Hindlimb muscle (tissue), 1 donor: Measurements from ENCODE around the gene TGM1. TPM values are rescaled to one million over a fixed set of nuclear protein-coding genes. Genes with fewer than 3 reads are reported as not detected.
"Not testable (repeated sequence)": the region's sequence is repeated elsewhere in the genome, so short reads cannot be mapped to it uniquely, and the experiment has no call there.

ENCODE experiments used
- DNase-seq: peaks from one replicate; pipeline ENCODE4 v3.0.0-alpha.2; 2013
- polyA plus RNA-seq: library from polyadenylated mRNA; unstranded; fragments of 120-200 nt; gene quantifications from one replicate; pipeline ENCODE4 v1.2.1, GENCODE V29; 2013; ENCODE audit not compliant: insufficient read length

Gene TGM1
- polyA plus RNA-seq, 1 donor: 2.1 TPM

DNA sequence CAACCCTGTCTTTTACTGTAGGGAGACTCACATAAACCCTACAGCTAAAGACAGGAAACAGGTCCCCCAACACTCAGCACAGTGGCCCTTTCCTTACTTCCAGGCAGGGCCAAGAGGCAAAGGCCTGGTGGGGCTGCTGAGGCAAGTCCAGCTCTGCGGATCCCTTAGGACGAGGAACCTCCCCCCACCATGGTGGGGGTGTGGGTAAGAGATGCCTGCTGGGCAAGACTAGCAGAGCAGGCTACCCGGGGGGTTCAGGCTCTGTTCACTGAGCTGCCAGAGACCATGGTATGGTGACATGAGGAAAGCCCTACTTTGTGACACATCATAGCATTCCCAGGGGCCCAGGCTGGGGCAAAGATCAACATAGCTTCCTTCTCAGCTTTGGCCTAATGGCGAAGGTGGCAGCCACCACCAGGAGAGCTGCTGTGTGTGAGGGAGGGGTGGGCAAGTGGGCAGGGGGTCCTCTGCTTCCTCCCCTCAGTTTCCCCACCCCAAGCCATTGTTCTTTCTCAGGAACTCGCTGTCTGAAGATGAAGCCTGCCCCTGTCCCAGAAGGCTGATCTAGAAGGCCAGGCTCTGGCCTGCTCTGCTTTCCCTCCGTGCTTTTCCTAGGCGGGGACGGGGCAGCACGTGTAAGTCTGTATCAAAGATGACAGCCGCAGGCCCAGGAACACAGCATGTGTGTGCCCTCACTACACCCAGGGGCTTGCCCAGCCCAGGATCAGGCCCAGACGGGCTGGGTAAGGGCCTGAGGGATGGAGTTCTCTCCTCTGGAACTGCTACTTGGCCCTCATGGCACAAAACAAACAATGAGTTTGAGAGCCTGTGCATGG is 10.5 kb downstream of the TGM1 start:
- DNase-seq: no peak

DNA sequence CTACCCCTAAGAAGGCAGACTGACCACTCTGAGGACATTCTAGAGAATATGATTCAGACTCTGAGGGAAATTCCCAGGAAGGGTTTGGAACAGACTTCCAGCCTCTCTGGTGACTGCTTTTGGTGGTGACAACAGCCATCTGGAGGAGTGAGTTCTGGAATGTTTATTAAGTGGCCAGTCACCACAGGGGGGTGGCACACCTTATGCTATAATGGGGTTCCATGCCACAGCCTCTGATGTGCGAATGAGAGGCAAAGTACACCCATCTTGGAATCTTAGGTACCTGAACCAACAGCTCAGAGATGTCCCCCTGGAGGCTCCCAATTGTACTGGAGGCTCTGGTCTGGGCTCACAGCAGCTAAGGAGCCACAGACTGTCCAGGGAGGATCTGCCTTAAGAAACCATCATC is 11.1 kb downstream of the TGM1 start:
- no peak for DNase-seq

DNA sequence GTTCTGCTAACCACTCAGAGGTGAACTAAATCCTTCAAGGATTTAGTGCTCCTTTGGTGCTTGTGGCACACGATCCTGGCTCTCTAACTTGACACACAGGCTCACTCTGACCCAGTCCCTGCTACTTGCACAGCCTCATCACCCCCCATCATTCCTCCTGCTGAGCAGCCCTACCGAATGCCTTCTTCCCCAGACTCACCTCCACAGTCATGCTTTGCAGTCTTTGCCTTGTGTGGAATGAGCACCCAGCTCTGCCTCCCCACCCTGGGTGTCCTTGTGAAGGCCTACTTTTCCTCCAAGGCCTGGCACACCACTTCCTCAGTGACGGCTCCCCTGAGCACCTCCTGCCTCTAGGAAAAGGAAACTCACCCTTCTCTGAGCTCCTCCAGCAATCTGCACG is 12.6 kb downstream of the TGM1 start:
- no peak for DNase-seq

DNA sequence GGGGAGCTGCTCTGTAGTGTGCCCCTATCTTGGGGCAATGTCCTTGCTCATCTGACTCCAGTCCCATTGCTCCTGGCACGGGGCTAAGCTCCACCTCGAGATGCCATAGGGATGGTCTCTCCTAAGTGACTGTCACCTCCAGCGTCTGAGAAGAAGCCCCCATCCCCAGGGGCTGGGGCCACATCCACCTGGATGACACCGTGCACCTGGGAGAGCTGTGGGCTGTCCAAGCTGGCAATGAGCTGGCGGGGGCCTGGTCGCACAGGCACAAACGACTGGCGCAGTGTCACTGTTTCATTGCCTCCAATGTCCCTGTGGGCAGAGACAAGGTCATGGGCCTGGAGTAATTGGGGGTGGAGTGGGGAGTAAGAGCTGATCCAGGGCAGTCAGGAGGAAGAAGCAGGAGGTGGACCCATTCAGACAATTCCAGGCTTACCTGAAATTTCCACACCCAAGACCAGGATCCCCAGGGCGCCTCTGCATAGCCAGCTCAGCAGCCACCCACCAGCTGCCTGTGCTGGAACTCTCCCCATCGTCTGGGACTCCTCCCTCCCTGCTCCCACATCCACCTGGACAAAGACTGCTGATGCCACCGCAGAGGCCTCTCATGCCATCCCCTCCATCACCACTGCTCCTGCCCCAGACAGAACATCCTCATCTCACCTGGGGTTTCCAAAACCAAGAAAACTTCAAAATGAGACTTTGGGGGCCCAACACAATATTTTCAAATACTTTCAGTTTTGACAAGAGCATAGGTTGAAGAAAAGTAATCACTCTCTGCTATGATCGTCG is 13.6 kb downstream of the TGM1 start:
- DNase-seq: no peak

DNA sequence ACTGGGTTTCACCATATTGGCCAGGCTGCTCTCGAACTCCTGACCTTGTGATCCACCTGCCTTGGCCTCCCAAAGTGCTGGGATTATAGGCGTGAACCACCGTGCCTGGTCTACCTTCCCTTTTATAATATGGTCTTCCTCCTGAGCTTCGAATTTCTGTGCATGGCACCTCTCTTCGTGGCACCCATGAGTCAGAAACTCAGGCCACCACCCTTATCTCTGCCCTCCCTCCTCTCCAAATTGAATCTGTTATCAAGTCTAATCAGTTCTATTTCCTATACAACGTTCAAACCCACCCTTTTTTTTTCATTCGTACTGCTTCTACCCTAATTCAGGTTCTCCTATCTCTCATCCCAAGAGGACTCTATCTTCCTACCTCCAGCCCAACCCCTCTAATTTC is 15.6 kb downstream of the TGM1 start:
- no peak for DNase-seq

DNA sequence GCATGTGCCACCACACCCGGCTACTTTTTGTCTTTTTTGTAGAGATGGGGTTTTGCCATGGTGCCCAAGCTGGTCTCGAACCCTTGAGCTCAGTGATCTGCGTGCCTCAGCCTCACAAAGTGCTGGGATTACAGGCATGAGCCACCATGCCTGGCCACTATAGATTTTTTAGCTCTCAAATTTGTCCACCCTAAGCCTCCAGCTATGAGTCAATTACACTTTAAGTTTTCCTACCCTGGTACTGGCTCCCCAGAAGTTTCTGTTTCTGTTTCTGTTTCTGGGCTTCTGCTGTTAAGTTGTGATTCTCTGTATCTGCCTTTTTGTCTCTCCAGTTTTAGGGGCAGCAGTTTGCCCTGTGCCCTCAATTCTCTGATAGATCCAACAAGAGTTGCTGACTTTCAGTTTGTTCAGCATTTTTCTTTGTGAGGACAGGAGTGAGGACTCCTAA is 16.2 kb downstream of the TGM1 start:
- DNase-seq: no peak

DNA sequence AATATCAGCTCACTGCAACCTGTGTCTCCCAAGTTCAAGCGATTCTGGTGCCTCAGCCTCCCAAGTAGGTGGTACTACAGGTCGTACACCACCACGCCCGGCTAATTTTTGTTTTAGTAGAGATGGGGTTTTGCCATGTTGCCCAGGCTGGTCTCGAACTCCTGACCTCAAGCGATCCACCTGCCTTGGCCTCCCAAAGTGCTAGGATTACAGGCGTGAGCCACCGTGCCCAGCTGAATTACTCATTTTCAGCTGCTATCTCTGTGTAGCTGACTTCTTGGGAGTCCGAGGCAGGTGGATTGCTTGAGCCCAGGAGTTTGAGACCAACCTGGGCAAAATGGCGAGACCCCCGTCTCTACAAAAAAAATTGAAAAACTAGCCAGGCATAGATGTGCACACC is 17.6 kb downstream of the TGM1 start:
- DNase-seq: not testable (repeated sequence)

DNA sequence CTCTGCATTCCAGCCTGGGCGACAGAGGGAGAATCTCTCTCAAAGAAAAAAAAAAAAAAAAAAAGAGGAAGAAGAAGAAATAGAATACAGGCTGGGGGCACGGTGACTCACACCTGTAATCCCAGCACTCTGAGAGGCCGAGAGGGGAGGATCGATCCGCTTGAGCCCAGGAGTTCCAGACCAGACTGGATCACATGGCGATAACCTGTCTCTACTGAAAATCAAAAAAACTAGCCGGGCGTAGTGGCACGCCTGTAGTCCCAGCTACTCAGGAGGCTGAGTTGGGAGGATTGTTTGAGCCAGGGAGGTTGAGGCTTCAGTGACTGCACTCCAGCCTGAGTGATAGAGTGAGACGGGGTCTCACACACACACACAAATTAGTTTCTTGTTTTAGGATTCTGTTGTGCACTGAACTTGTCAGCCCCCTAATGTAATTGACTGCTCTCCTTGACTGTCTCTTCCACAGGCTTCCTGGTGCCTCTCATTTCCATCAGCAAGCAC is 19.6 kb downstream of the TGM1 start:
- no peak for DNase-seq

DNA sequence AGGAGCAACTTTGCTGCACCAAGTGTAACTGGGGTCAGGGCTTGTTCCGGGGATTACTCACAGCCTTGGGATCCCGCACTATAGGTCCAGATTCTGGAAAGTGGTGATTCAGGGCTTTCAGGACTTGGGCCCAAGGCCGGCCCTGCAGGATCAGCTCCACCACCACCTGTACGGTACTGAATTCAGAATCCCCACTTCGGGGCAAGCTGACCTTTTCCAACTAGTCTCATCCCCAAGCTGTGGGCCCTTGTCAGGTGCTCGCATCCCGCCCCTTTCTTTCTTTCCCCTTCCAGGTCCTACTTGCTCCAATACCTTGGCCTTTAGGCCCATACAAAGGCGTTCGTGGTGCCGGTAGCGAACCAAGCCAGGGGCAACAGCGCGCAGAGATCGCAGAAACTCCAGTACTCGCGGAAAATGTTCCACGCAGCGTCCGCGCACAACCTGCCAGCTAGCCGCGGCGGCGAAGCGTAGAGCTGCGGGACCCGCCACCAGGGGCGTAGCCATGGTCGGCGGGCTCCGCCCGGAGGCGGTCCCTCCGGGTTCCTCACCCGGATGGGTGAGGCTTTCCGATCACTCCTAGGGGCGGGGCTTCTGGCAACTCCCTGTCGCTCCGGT is 21.0 kb downstream of the TGM1 start:
- DNase-seq: peak; percentile 95

DNA sequence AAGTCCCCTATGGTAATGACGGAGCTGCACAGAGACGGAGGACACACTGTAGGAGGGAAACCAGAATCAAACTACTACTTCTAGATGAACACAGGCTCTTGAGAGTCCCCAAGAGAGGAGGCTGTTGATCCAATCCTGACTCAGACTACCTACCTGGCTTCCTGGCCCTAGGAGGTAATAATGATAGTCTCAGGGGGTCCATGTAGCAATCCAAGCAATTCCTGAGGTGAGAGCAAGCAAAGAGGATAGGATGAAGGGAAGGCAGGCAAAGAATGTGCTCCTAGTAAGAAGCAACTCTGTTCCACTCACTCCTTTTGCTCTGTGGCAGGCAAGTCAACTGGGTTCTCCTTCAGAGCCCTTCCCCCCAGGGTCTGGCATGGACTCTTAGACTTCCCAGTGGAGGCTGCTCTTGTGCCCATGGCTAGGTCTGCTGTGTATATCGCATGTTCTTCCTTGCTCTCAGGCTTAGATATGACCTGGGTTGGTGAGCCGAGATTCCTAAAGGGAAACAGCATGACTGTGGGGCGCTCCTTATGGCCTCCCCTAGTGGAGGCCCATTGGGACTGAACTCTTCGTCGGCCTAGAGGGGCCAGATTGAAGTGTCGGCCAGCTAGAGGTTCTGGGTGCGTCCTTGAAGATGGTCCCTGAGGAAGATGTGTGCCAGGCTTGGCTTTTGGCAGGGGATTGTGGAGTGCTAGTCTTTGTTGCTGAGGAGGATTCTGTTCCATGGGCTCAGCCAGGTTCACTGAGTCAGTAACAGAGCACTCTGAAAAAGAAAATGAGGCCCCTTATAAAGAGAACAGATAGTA is 22.7 kb downstream of the TGM1 start:
- DNase-seq: no peak

DNA sequence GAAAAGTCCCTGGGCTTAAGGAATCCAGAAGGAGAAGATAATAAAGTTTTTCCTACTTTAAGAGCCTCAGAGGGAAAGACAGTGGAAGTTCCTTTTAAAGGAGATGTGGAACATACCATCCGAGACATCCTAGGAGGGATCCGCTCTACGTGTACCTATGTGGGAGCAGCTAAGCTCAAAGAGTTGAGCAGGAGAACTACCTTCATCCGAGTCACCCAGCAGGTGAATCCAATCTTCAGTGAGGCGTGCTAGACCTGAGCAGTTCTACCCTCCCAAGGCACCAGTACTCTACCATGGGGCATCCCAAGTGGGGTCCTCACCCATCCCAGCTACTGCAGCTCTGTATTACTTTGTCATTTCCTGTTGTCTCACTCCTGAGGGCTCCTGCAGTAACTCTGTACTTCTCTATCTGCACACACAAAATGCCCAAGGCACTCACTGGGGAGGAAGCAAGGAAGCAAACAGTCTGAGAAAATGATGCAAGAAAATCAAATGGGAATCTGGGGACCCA is 24.4 kb downstream of the TGM1 start:
- DNase-seq: no peak

DNA sequence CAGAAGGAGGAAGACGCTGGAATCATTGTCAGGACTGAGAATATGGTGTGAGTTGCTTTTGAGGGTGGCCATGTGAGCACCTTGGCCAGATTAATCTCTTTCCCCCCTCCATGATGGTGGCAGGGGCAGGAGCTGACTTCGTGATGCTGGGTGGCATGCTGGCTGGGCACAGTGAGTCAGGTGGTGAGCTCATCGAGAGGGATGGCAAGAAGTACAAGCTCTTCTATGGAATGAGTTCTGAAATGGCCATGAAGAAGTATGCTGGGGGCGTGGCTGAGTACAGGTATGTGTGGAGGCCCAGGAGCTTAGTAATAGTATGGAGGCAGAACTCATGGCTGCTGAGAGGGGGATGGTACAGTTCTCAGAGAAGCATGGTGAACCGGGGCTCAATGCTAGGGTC is 24.9 kb downstream of the TGM1 start:
- DNase-seq: no peak

DNA sequence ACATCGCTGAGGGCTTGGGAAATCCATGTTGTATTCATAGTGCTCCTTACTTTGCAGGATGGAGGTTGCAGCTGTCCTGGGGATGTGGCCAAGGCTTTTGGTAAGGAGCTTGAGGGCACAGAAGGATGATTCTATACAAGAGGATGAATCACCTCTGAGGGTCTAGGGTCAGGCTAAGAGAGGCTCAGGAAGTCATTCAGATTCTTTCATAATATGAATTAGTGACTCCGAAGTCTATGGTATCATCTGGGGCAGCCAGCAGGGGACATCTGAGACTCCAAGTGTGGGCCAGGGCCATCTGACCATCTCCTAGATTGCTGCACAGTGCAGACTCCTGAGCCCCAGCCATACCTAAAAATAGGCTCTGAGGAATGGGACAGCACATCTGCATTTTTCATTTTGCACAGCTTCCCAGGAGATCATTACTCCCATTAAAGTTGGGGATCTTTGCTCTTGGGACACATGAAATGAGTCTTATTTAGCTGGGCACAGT is 25.5 kb downstream of the TGM1 start:
- DNase-seq: no peak

DNA sequence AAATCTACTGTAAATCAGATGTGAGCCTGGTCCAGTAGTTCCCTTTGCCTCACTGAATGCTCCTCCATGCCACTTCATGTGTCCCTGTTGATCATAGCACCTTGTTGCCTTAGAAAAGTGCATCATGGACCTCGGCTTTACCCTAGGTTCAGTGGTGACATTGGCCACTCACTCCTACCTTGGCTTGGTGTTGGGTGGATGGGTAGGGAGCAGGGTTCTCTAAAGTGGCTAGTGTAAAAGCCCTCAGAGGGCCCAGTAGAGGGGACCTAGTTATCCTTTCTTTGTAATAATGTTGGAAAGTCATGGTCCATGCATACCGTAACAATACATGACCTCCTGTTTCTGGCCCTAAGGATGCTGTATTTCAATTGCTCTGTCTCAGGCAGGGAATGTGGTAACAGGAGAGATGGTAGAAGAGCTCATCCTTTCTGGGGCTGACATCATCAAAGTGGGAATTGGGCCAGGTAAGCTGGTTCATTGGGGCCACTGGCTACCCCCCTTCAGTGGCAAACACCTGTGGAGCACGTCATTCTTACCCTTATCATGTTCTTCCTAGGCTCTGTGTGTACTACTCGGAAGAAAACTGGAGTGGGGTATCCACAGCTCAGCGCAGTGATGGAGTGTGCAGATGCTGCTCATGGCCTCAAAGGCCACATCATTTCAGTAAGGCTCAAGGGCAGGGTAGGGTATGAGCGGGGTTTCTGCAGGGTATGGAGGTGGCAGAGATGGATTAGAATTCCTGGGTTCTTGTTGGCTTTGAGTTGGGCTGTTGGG is 26.1 kb downstream of the TGM1 start:
- DNase-seq: no peak

DNA sequence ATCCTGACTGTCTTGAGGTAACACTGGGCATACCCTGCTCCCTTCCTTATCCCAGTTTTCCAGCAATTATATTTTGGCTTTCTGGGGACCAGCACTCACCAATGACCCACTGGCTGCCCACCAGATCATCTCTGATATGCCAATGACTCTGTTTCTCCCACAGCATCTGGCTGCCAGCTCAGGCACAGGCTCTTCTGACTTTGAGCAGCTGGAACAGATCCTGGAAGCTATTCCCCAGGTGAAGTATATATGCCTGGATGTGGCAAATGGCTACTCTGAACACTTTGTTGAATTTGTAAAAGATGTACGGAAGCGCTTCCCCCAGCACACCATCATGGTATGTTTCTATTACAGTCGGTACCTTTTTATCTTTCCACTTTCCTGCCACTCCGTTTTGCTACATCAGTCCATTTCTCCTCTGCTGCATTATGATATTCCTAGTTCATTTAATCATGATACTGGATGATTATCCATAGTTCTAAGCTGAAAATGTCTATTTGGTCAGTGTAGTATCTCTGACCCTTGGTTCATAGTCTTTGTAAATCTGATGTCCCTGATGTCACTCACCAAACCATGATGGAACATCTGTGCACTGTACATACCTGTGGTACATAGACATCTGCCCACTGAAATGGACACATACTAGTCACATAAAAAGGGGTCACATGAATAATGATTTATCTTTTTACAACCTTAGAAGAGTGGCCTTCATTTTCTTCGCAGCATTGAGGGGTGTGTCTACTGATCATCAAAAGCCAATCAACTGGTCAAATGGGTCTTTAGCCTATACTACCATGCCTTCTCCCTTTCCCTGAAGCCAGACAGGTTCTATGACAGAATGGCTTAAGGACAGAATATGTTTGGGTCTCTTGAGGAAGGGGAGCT is 26.9 kb downstream of the TGM1 start:
- DNase-seq: no peak

DNA sequence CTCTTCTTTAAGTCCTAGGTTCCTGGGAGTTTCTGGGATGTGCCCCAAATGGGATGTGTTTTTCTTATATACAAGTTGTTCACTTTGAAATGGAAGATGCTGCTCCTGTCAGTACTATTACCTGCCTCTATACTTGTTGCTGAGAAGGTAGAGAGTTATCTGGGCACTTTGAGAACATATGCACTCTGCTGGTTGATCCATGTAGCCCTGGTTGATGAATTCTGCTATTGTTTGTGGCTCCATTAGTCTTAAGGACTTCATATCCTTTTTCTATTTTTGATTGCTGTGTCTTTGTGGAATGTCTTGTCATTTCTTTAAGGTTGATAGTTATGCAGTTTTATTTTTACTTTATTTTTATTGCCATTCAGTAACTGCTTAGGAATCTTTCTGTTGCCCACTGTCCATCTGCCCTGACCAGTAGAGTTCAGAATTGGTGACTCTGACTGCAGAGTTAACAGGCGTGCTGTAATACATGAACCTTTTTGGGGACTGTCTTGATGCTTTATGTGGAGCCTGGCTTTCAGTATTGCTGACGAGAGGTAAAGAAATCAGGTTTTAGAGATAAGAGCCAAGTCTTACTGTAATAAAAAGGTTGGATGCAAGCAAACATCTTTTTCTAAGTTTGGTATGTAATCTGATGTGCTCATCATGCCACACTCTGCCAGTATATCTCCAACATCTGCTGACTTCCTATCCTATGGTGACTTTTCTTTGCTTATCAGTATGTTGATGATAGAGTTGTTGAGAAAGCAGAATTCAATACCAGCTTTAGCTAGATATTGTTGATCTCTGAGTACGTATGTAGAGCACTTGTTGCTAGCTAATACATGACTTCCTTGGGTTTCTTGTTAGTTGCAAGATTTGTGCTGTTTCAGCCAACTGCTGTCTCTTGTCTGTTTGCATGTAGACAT is 28.6 kb downstream of the TGM1 start:
- no peak for DNase-seq

DNA sequence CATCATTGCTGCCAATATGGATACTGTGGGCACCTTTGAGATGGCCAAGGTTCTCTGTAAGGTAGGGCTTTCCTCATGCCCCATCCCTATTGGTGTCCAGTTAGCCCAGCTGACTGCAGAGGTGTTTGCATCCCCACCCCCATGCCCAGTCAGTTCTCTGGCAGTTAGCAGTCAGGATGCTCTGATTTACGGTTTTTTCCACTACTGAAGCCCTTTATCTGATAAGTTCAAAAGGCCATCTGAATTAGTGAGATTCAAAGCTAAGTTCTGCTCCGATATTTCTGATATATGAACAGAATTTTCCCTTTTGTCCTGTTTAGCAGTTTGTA is 29.5 kb downstream of the TGM1 start:
- DNase-seq: no peak

DNA sequence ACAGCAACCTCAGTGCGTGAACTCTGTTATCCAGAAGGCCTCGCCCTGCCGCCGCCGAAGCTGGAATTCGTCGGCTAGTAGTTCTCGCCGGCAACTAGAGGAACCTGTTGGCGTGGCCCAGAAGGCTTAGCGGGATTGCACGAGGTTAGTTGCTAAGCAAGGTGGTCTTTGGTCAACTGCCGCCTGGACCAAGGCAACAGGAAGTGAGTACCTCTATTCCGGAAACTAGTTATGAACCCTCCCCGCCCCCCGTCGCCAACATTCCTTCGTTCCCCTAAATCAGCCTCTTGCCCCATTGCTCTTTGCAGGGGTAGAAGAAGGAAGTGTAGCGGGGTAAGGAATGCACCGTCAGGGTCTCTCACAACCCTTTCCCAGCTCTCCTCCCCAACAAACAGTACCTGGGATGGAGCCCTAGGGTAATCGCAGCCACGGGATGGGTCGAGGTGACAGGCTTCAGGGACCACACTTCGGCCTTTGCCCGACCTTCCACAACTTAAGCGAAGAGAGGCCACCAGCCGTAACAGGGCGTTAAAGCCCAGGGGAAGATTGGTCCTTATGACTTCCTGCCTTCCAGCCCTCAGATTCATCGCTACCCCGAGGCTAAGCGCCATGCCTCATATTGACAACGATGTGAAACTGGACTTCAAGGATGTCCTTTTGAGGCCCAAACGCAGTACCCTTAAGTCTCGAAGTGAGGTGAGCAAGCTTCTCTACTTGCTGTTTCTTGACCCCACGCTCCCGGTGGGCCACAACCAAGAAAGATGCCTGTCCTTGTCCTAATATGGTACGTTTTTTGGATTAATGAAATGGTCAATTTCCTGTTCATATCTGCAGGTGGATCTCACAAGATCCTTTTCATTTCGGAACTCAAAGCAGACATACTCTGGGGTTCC is 30.1 kb downstream of the TGM1 start, which contains the start of gene GMPR2:
Gene GMPR2 (plus strand): TSS at position 285 of the 893 bp plus-strand sequence. CDS start 325 bp downstream, at position 610.
- DNase-seq: no peak
